Measurements from ENCODE around the gene MPRIP. TPM values are rescaled to one million over a fixed set of nuclear protein-coding genes. Genes with fewer than 3 reads are reported as not detected.

MPRIP gene
- total and polyA plus RNA-seq, 2 donors (not counting 3 experiments of a cell fraction or from before 2014, with no cell fraction given): 94.6 to 246 TPM

DNA sequence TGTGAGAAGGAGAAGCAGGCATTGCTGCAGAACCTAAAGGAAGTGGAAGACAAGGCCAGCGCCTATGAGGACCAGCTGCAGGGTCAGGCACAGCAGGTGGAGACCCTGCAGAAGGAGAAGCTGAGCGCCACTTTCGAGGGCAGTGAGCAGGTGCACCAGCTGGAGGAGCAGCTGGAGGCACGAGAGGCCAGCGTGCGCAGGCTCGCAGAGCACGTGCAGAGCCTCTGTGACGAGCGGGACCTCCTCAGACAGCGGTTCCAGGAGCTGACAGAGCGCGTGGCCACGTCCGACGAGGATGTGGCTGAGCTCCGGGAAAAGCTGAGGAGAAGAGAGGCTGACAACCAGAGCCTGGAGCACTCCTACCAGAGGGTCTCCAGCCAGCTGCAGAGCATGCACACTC, 122.4 kb downstream of the MPRIP start:
- Histone ChIP-seq H4K20me1 (replicated peaks; ENCODE audit: control insufficient read depth, extremely low read depth, insufficient read depth, low read length) (no peaks in the 10 kb centered on the region), H3K9me1 (replicated peaks; ENCODE audit: control insufficient read depth, extremely low read depth, insufficient read depth, low read length) (no peaks in the 10 kb centered on the region), H3K27ac (ENCODE audit: insufficient read depth, low read depth, low read length) (no peak overlapping the region), H3K4me1 (ENCODE audit: control insufficient read depth, extremely low read depth, insufficient read depth, low read length) (no peaks in the 10 kb centered on the region), H3K4me3 (replicated peaks in 1 of 3; ENCODE audit: insufficient read depth in 1 of 3, low read depth in 1 of 3, low read length in 3 of 3) (no peak overlapping the region), H2AFZ (ENCODE audit: low read depth, low read length) (no peak overlapping the region), H3K9ac (replicated peaks; ENCODE audit: extremely low read depth, insufficient read depth, low read length) (no peak overlapping the region), H3K4me2 (ENCODE audit: insufficient read depth, low read length) (no peak overlapping the region), H3K9me3 (replicated peaks; ENCODE audit: control insufficient read depth, insufficient read depth, low read length) (no peaks in the 10 kb centered on the region), H3K36me3 (ENCODE audit: control insufficient read depth in 2 of 2, extremely low read depth in 1 of 2, insufficient read depth in 2 of 2, low read length in 2 of 2) (peaks cover 21 to 73% of the 10 kb centered on the region in 2 experiments), H3K27me3 (ENCODE audit: control insufficient read depth in 2 of 2, insufficient read depth in 2 of 2, low read length in 2 of 2) (no peaks in the 10 kb centered on the region), H3K79me2 (ENCODE audit: control insufficient read depth, insufficient read depth, low read length) (no peaks in the 10 kb centered on the region)
- POLR2A ChIA-PET: no interaction called here
- no peak for FAIRE-seq
- TSS peak; percentile 9 for BruUV-seq (replicated peaks)
- TF ChIP-seq GATA2 (IDR thresholded peaks at IDR 0.05; ENCODE audit: insufficient read depth, insufficient read length, low read depth, low read length) (no peak), FOS (IDR thresholded peaks at IDR 0.05; ENCODE audit: borderline replicate concordance, insufficient read depth, low read length) (no peak), JUN (IDR thresholded peaks at IDR 0.05; ENCODE audit: borderline replicate concordance, insufficient read depth, insufficient read length, low read depth) (no peak)
- dilution Hi-C loops (cut with MboI; ENCODE audit: extremely low pct_ligation_motif_present, low sequenced_read_pairs) (no loop called here), intact Hi-C loops (cut with micrococcal nuclease) (no loop called here)
- no peak for DNase-seq (ENCODE audit: low read depth, low spot score)
- CTCF ChIA-PET: interaction anchor here (1.0 to 2.3 kb wide), 2 partner anchors 16 to 23 kb away, joined by 4 to 10 read pairs; no protein-coding TSS in a partner anchor

DNA sequence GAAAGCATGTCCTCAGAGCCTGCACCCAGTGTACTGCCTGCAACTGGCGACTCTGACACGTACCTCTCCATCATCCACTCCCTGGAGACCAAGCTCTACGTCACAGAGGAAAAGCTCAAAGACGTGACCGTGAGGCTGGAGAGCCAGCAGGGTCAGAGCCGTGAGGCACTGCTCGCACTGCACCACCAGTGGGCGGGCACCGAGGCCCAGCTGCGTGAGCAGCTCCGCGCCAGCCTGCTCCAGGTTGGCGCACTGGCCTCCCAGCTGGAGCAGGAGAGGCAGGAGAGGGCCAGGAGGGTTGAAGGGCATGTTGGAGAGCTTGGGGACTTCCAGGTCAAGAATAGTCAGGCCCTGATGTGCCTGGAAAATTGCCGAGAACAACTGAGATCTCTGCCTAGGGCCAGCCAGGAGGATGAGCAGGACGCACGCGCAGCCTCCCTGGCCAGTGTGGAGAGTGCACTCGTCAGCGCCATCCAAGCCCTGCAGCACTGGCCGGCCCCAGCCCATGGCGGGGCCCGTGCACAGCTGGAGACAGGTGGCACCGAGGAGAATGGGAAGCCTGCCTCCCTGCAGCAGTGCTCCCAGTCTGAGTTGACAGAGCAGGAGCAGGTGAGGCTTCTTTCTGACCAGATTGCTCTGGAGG, 123.5 kb downstream of the MPRIP start:
- Histone ChIP-seq H3K9me1 (replicated peaks; ENCODE audit: control insufficient read depth, extremely low read depth, insufficient read depth, low read length) (no peaks in the 10 kb centered on the region), H3K9ac (replicated peaks; ENCODE audit: extremely low read depth, insufficient read depth, low read length) (no peak overlapping the region), H3K36me3 (ENCODE audit: control insufficient read depth in 2 of 2, extremely low read depth in 1 of 2, insufficient read depth in 2 of 2, low read length in 2 of 2) (peaks cover 14 to 68% of the 10 kb centered on the region in 2 experiments), H3K27ac (ENCODE audit: insufficient read depth, low read depth, low read length) (no peak overlapping the region), H3K27me3 (ENCODE audit: control insufficient read depth in 2 of 2, insufficient read depth in 2 of 2, low read length in 2 of 2) (no peaks in the 10 kb centered on the region), H3K4me1 (ENCODE audit: control insufficient read depth, extremely low read depth, insufficient read depth, low read length) (no peaks in the 10 kb centered on the region), H3K4me2 (ENCODE audit: insufficient read depth, low read length) (no peak overlapping the region), H3K4me3 (replicated peaks in 1 of 3; ENCODE audit: insufficient read depth in 1 of 3, low read depth in 1 of 3, low read length in 3 of 3) (no peak overlapping the region), H3K9me3 (replicated peaks; ENCODE audit: control insufficient read depth, insufficient read depth, low read length) (no peaks in the 10 kb centered on the region), H2AFZ (ENCODE audit: low read depth, low read length) (no peak overlapping the region), H3K79me2 (ENCODE audit: control insufficient read depth, insufficient read depth, low read length) (no peaks in the 10 kb centered on the region), H4K20me1 (replicated peaks; ENCODE audit: control insufficient read depth, extremely low read depth, insufficient read depth, low read length) (no peaks in the 10 kb centered on the region)
- FAIRE-seq (no peak), DNase-seq (ENCODE audit: low read depth, low spot score) (no peak)
- BruUV-seq (replicated peaks): no TSS peak
- POLR2A ChIA-PET: no interaction called here
- CTCF ChIA-PET: interaction anchor here (2.3 kb wide), 1 partner anchor 24 kb away, joined by 10 read pairs; no protein-coding TSS in a partner anchor
- dilution Hi-C loops (cut with MboI; ENCODE audit: extremely low pct_ligation_motif_present, low sequenced_read_pairs): no loop called here
- intact Hi-C loops (cut with micrococcal nuclease): no loop called here
- no peak for TF ChIP-seq MYC (IDR thresholded peaks at IDR 0.05; ENCODE audit: low read depth, low read length)
- no peak for TF ChIP-seq JUN (IDR thresholded peaks at IDR 0.05; ENCODE audit: borderline replicate concordance, insufficient read depth, insufficient read length, low read depth)
- TF ChIP-seq, protein P1, sequence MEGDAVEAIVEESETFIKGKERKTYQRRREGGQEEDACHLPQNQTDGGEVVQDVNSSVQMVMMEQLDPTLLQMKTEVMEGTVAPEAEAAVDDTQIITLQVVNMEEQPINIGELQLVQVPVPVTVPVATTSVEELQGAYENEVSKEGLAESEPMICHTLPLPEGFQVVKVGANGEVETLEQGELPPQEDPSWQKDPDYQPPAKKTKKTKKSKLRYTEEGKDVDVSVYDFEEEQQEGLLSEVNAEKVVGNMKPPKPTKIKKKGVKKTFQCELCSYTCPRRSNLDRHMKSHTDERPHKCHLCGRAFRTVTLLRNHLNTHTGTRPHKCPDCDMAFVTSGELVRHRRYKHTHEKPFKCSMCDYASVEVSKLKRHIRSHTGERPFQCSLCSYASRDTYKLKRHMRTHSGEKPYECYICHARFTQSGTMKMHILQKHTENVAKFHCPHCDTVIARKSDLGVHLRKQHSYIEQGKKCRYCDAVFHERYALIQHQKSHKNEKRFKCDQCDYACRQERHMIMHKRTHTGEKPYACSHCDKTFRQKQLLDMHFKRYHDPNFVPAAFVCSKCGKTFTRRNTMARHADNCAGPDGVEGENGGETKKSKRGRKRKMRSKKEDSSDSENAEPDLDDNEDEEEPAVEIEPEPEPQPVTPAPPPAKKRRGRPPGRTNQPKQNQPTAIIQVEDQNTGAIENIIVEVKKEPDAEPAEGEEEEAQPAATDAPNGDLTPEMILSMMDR (IDR thresholded peaks at IDR 0.05; ENCODE audit: extremely low read depth in 1 of 2, insufficient read depth in 1 of 2, low read depth in 1 of 2, low read length in 2 of 2): no peak
- no peak for TF ChIP-seq POLR2A (IDR thresholded peaks at IDR 0.05; ENCODE audit: low read depth, low read length)
- no peak for TF ChIP-seq EZH2 (IDR thresholded peaks at IDR 0.05; ENCODE audit: borderline replicate concordance, low read depth, low read length, severe bottlenecking)
- TF ChIP-seq POLR2AphosphoS5 (IDR thresholded peaks at IDR 0.05; ENCODE audit: insufficient read depth, low read depth, low read length): no peak
- TF ChIP-seq, protein P2, sequence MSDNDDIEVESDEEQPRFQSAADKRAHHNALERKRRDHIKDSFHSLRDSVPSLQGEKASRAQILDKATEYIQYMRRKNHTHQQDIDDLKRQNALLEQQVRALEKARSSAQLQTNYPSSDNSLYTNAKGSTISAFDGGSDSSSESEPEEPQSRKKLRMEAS (IDR thresholded peaks at IDR 0.05; ENCODE audit: insufficient read depth, insufficient read length): no peak

All from endothelial cell of umbilical vein (primary cell).